Lower lobe of right lung (tissue), 2 donors: Measurements from ENCODE around the gene SARDH. TPM values are rescaled to one million over a fixed set of nuclear protein-coding genes. Genes with fewer than 3 reads are reported as not detected.

Source experiments
- ATAC-seq, 2 donors: fragments of 200-7000 bp; cut with Tn5 transposase; one replicate each; pipeline ENCODE4 v1.9.1; 2020 to 2022; ENCODE audit warnings: mild to moderate bottlenecking in 2 of 2, moderate library complexity in 2 of 2
- DNase-seq: peaks from one replicate; pipeline ENCODE4 v3.0.0-alpha.2; 2020
- H3K27ac ChIP-seq: fragments of 200-600 bp; one replicate; pipeline ENCODE4 v1.8.0; 2022
- H3K27me3 ChIP-seq: fragments of 200-600 bp; one replicate; pipeline ENCODE4 v1.8.0; 2022; ENCODE audit warnings: low read depth
- H3K36me3 ChIP-seq: fragments of 200-600 bp; one replicate; pipeline ENCODE4 v1.8.0; 2022; ENCODE audit warnings: mild to moderate bottlenecking
- H3K4me1 ChIP-seq: fragments of 200-600 bp; one replicate; pipeline ENCODE4 v1.8.0; 2022
- H3K4me3 ChIP-seq: fragments of 200-600 bp; one replicate; pipeline ENCODE4 v1.8.0; 2022; ENCODE audit warnings: mild to moderate bottlenecking
- H3K9me3 ChIP-seq: fragments of 200-600 bp; one replicate; pipeline ENCODE4 v1.8.0; 2022
- CTCF ChIP-seq: fragments of 200-600 bp; IDR thresholded peaks from one replicate; pipeline ENCODE4 v1.8.0; 2022; ENCODE audit warnings: antibody characterized with exemption, mild to moderate bottlenecking
- intact Hi-C: fragments of 100-400 bp; cut with DNase I; formaldehyde crosslinking; loops from one replicate; pipeline ENCODE4 v1.11.0; 2022
- total RNA-seq: library from RNA; stranded (reverse); fragmentation: NEBNext Ultra II Directional; extraction: Animal tissue kit (Norgen Biotek cat#: 25700); gene quantifications from one replicate; pipeline ENCODE4 v1.2.1, GENCODE V29; 2021
- donor health status: DM: no; HTN: yes; CAD: no; lungs with severe emphysema.

The SARDH gene
- total RNA-seq, 1 donor from 2014 or later, result 3.4 TPM

DNA sequence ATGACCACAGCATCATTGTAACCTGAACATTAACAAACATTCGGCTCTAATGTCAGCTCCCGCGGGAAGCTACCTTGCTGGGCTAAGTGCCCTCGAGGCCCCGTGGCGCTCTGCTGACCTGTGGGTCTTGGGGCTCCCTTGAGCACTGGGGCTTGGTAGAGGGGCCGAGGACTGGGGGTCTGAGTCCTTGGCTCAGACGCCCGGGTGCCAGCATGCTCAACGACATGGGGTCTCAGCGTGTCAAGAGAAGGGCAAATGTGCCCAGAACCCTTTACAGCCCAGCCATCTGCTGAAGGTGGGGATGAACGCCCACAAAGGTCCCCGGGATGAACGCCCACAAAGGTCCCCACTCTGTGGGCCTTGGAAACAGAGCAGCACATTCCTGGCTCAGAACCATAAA is 39.7 kb upstream of the SARDH start:
- Histone ChIP-seq H3K9me3 (peaks cover 5% of the 10 kb centered on the region), H3K36me3 (peaks cover 55% of the 10 kb centered on the region), H3K4me3 (no peak overlapping the region), H3K27ac (no peak overlapping the region), H3K4me1 (no peaks in the 10 kb centered on the region), H3K27me3 (no peaks in the 10 kb centered on the region)
- TF ChIP-seq CTCF, result no peak
- intact Hi-C loops, result no loop called here
- peak; percentile 36 for DNase-seq
- ATAC-seq, result no peak

DNA sequence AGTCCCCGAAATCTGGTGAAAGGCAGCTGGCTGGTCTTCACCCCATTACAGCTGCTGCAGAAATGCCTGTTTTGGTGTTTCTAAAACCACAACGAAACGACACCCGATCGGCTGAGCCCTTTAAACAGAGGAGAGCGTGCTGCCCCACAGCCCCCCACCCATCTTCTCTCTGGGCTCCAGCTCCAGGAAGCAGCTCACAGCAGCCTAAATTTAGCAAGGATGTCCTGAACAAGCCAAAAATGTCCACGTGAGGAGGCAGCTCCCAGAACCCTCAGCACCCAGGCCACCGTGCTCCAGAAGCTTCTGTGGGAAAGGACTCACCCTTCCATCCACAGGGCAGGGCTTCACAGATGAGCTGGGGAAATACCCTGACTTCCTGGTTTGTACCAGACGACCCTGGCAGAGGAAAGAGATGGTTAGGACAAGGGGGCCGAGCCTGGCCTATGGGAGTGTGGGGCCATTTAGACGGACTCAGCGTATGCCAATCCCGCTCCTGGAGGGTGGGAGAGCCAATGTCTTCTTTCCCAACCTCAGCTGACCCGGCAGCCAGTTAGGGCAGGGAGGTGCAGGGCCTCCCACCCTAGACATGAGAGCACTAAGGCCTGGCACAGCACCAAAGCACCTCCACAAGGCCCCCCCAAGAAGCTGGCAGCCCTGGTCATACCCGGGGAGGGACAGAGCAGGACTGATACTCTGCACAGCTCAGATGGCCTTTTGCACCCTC is 39.1 kb upstream of the SARDH start:
- intact Hi-C loops, result no loop called here
- H3K36me3 ChIP-seq, result peaks cover 57% of the 10 kb centered on the region
- H3K27ac ChIP-seq, result no peak overlapping the region
- H3K4me3 ChIP-seq, result no peak overlapping the region
- no peaks in the 10 kb centered on the region for H3K27me3 ChIP-seq
- ATAC-seq (no peak), DNase-seq (peak; percentile 20)
- peaks cover 5% of the 10 kb centered on the region for H3K9me3 ChIP-seq
- no peak for TF ChIP-seq CTCF
- H3K4me1 ChIP-seq, result no peaks in the 10 kb centered on the region

GRCh38 chr9:133775951-133776905 is 38.1 kb upstream of the SARDH start:
- ATAC-seq, result no peak
- H3K4me3 ChIP-seq, result no peak overlapping the region
- H3K27me3 ChIP-seq, result no peaks in the 10 kb centered on the region
- peaks cover 66% of the 10 kb centered on the region for H3K36me3 ChIP-seq
- peaks cover 5% of the 10 kb centered on the region for H3K9me3 ChIP-seq
- intact Hi-C loops, result no loop called here
- no peak for TF ChIP-seq CTCF
- H3K27ac ChIP-seq, result no peak overlapping the region
- H3K4me1 ChIP-seq, result no peaks in the 10 kb centered on the region
- DNase-seq, result peak; percentile 37

- DNase-seq, result no peak
- intact Hi-C loops, result no loop called here
- Histone ChIP-seq H3K27me3 (no peaks in the 10 kb centered on the region), H3K4me3 (no peak overlapping the region), H3K4me1 (no peaks in the 10 kb centered on the region), H3K36me3 (peaks cover 72% of the 10 kb centered on the region), H3K27ac (no peak overlapping the region), H3K9me3 (peaks cover 5% of the 10 kb centered on the region)
- ATAC-seq, result no peak
- TF ChIP-seq CTCF, result no peak
These were observed 37.1 kb upstream of the SARDH start for GRCh38 chr9:133775291-133775690.

DNA sequence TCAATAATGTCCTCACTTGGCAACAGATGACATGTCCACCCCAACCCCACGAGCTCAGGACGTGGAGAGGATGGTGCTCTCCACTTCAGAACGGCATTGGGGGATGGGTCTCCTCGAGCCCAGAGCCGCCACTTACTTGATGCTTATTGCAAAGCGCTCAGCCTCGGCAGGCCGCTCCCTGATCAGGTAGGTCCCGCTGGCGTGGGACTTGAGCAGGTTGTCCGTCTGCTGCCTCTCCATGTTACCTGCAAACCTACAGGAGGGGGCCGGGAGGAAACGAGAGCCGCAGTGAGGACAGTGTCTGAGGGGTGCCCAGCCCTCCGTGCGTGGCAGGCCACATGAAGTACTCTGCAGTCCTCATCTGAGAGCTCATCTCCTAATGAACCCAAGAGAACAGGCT is 36.6 kb upstream of the SARDH start:
- intact Hi-C loops, result no loop called here
- ATAC-seq (no peak), DNase-seq (peak; percentile 45)
- H3K27me3 ChIP-seq, result no peaks in the 10 kb centered on the region
- peaks cover 5% of the 10 kb centered on the region for H3K9me3 ChIP-seq
- H3K4me3 ChIP-seq, result no peak overlapping the region
- H3K36me3 ChIP-seq, result peaks cover 76% of the 10 kb centered on the region
- TF ChIP-seq CTCF, result no peak
- H3K27ac ChIP-seq, result no peak overlapping the region
- no peaks in the 10 kb centered on the region for H3K4me1 ChIP-seq
